Lower lobe of right lung (tissue), 2 donors: Measurements from ENCODE around the gene HORMAD2. TPM values are rescaled to one million over a fixed set of nuclear protein-coding genes. Genes with fewer than 3 reads are reported as not detected.

Experiments used
- ATAC-seq, 2 donors: fragments of 200-7000 bp; cut with Tn5 transposase; one replicate each; pipeline ENCODE4 v1.9.1; 2020 to 2022; ENCODE audit warnings: mild to moderate bottlenecking in 2 of 2, moderate library complexity in 2 of 2
- DNase-seq: peaks from one replicate; pipeline ENCODE4 v3.0.0-alpha.2; 2020
- H3K27ac ChIP-seq: fragments of 200-600 bp; one replicate; pipeline ENCODE4 v1.8.0; 2022
- H3K27me3 ChIP-seq: fragments of 200-600 bp; one replicate; pipeline ENCODE4 v1.8.0; 2022; ENCODE audit warnings: low read depth
- H3K36me3 ChIP-seq: fragments of 200-600 bp; one replicate; pipeline ENCODE4 v1.8.0; 2022; ENCODE audit warnings: mild to moderate bottlenecking
- H3K4me1 ChIP-seq: fragments of 200-600 bp; one replicate; pipeline ENCODE4 v1.8.0; 2022
- H3K4me3 ChIP-seq: fragments of 200-600 bp; one replicate; pipeline ENCODE4 v1.8.0; 2022; ENCODE audit warnings: mild to moderate bottlenecking
- H3K9me3 ChIP-seq: fragments of 200-600 bp; one replicate; pipeline ENCODE4 v1.8.0; 2022
- intact Hi-C: fragments of 100-400 bp; cut with DNase I; formaldehyde crosslinking; loops from one replicate; pipeline ENCODE4 v1.11.0; 2022
- total RNA-seq: library from RNA; stranded (reverse); fragmentation: NEBNext Ultra II Directional; extraction: Animal tissue kit (Norgen Biotek cat#: 25700); gene quantifications from one replicate; pipeline ENCODE4 v1.2.1, GENCODE V29; 2021
- TF ChIP-seq, protein P1 (sequence below): fragments of 200-600 bp; IDR thresholded peaks from one replicate; pipeline ENCODE4 v1.8.0; 2022; ENCODE audit warnings: antibody characterized with exemption, mild to moderate bottlenecking
- donor health status: DM: no; HTN: yes; CAD: no; lungs with severe emphysema.

HORMAD2 gene
- total RNA-seq, 1 donor from 2014 or later = not detected

DNA sequence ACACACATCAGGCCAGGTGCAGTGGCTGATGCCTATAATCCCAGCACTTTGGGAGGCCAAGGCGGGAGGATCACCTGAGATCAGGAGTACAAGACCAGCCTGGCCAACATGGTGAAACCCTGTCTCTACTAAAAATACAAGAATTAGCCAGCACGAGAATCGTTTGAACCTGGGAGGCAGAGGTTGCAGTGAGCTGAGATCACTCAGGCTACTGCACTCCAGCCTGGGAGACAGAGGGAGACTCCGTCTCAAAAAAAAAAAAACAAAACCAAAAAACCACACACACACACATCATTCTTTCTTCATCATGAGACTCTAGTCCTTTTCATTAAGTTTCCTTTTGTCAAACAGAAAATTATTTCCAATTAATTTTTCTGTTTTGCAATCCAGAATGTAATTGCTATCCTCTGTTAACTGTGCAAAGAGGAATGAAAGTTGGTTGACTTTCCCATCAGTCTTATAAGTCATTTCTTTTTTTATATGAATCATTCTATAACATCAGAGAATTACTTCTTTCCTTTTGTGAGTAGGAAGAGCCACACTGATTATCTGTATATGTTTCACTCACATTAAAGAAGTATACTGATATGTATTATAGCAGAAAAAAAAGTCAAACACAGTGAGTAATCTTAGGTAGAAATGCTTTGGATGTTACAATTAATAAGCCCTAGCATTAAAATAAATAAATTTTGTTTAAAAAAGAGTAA, 52.2 kb downstream of the HORMAD2 start:
- Histone ChIP-seq H3K36me3 (no peaks in the 10 kb centered on the region), H3K9me3 (no peaks in the 10 kb centered on the region), H3K4me3 (no peak overlapping the region), H3K27me3 (no peaks in the 10 kb centered on the region), H3K27ac (no peak overlapping the region), H3K4me1 (no peaks in the 10 kb centered on the region)
- intact Hi-C loops = no loop called here
- DNase-seq (no peak), ATAC-seq (no peak)
- TF ChIP-seq, protein P1, sequence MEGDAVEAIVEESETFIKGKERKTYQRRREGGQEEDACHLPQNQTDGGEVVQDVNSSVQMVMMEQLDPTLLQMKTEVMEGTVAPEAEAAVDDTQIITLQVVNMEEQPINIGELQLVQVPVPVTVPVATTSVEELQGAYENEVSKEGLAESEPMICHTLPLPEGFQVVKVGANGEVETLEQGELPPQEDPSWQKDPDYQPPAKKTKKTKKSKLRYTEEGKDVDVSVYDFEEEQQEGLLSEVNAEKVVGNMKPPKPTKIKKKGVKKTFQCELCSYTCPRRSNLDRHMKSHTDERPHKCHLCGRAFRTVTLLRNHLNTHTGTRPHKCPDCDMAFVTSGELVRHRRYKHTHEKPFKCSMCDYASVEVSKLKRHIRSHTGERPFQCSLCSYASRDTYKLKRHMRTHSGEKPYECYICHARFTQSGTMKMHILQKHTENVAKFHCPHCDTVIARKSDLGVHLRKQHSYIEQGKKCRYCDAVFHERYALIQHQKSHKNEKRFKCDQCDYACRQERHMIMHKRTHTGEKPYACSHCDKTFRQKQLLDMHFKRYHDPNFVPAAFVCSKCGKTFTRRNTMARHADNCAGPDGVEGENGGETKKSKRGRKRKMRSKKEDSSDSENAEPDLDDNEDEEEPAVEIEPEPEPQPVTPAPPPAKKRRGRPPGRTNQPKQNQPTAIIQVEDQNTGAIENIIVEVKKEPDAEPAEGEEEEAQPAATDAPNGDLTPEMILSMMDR = no peak

DNA sequence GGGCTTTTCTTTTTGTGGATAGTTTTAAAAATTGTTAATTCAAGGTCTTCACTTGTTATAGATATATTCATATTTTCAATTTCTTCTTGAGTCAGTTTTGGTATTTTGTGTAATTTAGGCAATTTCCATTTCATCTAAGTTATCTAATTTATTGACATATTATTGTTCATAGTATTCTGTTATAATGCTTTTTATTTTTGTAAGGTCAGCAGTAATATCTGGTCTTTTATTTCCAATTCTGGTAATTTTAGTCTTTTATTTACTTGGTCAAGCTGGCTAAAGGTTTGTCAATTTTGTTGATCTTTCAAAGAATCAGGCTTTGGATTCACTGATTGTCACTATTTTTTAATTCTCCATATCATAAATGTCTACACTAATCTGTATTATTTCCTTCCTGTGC, 60.1 kb downstream of the HORMAD2 start:
- TF ChIP-seq, protein P1 = no peak
- no peaks in the 10 kb centered on the region for H3K27me3 ChIP-seq
- H3K9me3 ChIP-seq = peaks cover 14% of the 10 kb centered on the region
- DNase-seq = no peak
- no peak overlapping the region for H3K27ac ChIP-seq
- ATAC-seq = no peak
- no peaks in the 10 kb centered on the region for H3K36me3 ChIP-seq
- intact Hi-C loops = no loop called here
- H3K4me3 ChIP-seq = no peak overlapping the region
- H3K4me1 ChIP-seq = no peaks in the 10 kb centered on the region

DNA sequence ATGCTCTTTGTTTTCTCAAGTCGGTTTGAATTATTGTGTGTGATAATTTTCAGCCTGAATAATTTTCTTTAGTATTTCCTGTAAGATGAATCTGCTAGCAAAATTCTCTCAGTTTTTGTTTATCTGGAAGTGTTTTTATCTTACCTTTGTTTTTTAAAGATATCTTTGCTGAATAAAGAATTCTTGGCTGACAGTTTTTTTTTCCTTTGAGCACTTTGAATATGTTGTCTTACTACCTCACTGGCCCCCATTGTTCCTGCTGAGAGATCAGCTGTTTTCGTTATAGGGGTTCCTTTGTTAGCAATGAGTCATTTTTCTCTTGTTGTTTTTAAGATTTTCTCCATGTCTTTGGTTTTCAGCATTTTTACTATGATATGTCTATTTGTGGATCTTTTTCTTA, 63.0 kb downstream of the HORMAD2 start:
- DNase-seq = no peak
- TF ChIP-seq, protein P1 = no peak
- H3K27ac ChIP-seq = no peak overlapping the region
- no peaks in the 10 kb centered on the region for H3K4me1 ChIP-seq
- no peak for ATAC-seq
- H3K4me3 ChIP-seq = no peak overlapping the region
- intact Hi-C loops = no loop called here
- H3K36me3 ChIP-seq = no peaks in the 10 kb centered on the region
- H3K9me3 ChIP-seq = peaks cover 14% of the 10 kb centered on the region
- H3K27me3 ChIP-seq = no peaks in the 10 kb centered on the region

DNA sequence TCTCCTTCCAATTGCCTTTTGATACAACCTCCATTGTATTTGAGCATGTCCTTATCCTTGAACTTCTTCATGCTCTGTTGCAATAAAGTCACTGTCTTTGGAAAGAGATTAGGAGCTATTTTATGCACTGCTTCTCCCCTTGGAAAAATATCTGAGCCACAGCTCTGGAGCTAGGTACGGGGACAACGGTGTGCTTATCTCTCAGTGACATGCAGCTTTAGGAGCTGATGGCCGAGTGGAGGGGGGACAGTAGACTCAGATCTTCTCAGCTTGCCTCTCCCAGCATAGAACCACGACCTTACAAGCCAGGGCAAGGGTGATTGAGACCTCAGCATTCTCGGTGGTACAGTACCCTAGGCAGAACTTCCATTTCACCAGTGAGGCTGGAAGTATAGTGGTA, 64.1 kb downstream of the HORMAD2 start:
- intact Hi-C loops = no loop called here
- TF ChIP-seq, protein P1 = no peak
- no peak for DNase-seq
- no peaks in the 10 kb centered on the region for H3K27me3 ChIP-seq
- peaks cover 14% of the 10 kb centered on the region for H3K9me3 ChIP-seq
- no peaks in the 10 kb centered on the region for H3K4me1 ChIP-seq
- H3K4me3 ChIP-seq = no peak overlapping the region
- H3K36me3 ChIP-seq = no peaks in the 10 kb centered on the region
- no peak for ATAC-seq
- no peak overlapping the region for H3K27ac ChIP-seq

DNA sequence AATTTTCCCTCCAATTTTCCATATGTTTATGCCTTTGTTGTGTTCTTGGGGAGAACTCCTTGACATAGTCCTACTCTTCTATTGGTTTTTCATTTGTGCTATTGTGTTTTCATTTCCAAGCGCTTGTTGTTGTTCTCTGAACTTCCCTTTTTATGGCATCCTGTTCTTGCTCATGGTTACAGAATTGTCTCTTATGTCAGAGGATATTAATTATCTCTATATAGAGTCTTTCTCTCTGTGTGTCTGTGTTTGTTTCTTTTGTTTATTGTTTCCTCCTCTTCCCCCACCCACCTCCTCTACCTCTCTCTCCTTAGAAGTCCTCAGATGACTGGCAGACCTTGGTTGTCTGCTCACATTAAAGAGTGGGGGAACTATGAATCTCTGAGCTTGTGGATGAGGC, 69.9 kb downstream of the HORMAD2 start:
- intact Hi-C loops = no loop called here
- no peaks in the 10 kb centered on the region for H3K36me3 ChIP-seq
- H3K27me3 ChIP-seq = no peaks in the 10 kb centered on the region
- TF ChIP-seq, protein P1 = no peak
- no peak overlapping the region for H3K4me3 ChIP-seq
- no peaks in the 10 kb centered on the region for H3K9me3 ChIP-seq
- no peak overlapping the region for H3K27ac ChIP-seq
- DNase-seq = no peak
- no peak for ATAC-seq
- no peaks in the 10 kb centered on the region for H3K4me1 ChIP-seq
